Femur (tissue), 1 donor: ENCODE results near the gene PSMA5.

Experiments used
- DNase-seq: peaks from one replicate; pipeline ENCODE4 v3.0.0-alpha.2; 2017

The PSMA5 gene

GRCh38 chr1:109365642-109366204, 60.5 kb downstream of the PSMA5 start:
- DNase-seq = no peak

GRCh38 chr1:109361649-109362048, 64.6 kb downstream of the PSMA5 start:
- no peak for DNase-seq

- no peak for DNase-seq
Measured at GRCh38 chr1:109361069-109361468, 65.2 kb downstream of the PSMA5 start.

GRCh38 chr1:109357616-109358015, 68.6 kb downstream of the PSMA5 start:
- no peak for DNase-seq

- no peak for DNase-seq
Measured at GRCh38 chr1:109356915-109357314, 69.3 kb downstream of the PSMA5 start.

- no peak for DNase-seq
Measured at GRCh38 chr1:109356505-109356904, 69.7 kb downstream of the PSMA5 start.

GRCh38 chr1:109354929-109355328, 71.3 kb downstream of the PSMA5 start:
- no peak for DNase-seq

GRCh38 chr1:109351457-109351856, 74.8 kb downstream of the PSMA5 start:
- no peak for DNase-seq

- no peak for DNase-seq
Measured at GRCh38 chr1:109350655-109351054, 75.6 kb downstream of the PSMA5 start.

GRCh38 chr1:109350182-109350581, 76.1 kb downstream of the PSMA5 start:
- no peak for DNase-seq
